SW 1271 (cell line): ENCODE results near the gene RELB.

ENCODE experiments used
- DNase-seq, 2 experiments: peaks; one replicate each; lab custom pipeline; 2025; lab: John Stamatoyannopoulos, UW

Gene RELB

DNA sequence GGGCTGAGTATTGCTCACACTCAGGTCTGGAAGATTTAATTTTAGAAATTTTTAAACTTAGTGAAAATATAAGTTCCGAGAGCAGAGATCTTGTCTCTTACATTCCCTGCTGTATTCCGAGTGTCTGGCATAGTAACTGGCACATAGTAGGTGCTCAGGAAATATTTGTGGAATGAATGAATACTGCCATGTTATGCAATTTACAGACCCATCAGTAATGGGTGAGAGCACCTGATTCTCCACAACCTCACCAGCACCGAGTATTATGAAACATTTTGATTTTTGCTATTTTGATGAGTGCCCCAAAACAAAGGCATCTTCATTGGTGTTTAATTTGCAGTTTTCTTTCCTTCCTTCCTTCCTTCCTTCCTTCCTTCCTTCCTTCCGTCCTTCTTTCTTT lies 21.8 kb downstream of the RELB start:
- DNase-seq: no peak

DNA sequence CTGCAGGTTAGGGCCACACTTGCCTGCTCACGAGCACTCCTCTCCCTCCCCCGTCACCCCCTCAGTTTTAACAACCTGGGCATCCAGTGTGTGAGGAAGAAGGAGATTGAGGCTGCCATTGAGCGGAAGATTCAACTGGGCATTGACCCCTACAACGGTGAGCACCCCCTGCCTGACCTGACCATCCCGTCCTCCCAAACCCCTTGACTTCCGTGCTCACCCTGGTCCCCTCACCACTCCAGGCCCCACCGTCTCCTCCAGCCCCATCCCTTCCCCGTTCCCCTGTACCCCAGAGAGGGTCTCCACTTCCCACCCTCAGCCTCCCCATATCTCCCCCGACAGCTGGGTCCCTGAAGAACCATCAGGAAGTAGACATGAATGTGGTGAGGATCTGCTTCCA lies 24.0 kb downstream of the RELB start:
- DNase-seq: no peak

DNA sequence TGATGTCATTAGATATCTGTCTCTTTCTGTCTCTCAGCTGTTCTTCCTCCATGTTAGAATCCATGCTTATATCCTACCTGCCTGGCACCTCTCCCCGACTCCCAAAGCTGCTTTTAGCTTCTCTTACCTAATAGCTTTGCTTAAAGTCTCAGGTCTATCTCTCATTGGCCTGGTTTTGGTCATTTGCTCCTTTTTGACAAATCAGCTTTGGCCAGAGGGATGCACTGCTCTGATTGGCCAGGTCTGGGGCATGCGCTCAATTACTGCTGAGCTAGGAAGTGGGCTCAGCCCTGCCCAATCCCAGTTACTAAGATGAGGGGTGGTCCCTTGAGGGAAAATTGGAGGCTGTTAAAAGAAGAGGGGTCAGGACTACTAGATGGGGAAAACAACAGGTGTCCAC lies 26.1 kb downstream of the RELB start:
- DNase-seq: no peak

DNA sequence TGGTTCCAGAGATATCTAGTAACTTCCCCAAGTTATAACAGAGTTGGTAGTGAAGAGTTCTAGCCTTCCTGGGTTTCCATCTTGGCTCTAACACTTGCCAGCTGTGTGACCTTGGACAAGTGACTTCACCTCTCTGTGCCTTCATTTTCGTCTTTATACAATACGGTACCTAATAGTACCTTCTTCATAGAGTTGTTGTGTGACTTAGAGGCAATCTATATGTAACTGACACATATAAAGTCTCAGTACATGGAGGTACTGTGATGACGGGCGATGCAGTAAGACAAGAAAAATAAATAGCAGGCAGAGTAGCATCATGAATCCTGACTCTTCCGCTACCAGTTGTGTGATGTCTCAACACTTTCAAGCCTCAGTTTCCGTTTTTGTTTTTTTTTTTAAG lies 29.6 kb downstream of the RELB start:
- no peak for DNase-seq

DNA sequence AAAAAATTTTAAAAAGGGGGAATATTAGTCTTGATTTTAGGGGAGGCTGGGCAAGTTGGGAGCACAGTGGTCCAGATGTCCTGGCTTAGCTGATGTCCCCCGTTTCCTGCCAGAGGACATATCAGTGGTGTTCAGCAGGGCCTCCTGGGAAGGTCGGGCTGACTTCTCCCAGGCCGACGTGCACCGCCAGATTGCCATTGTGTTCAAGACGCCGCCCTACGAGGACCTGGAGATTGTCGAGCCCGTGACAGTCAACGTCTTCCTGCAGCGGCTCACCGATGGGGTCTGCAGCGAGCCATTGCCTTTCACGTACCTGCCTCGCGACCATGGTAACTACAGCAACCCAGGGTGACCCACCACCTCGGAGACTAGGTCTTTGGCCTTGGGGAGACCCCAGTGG lies 31.2 kb downstream of the RELB start:
- DNase-seq: no peak

DNA sequence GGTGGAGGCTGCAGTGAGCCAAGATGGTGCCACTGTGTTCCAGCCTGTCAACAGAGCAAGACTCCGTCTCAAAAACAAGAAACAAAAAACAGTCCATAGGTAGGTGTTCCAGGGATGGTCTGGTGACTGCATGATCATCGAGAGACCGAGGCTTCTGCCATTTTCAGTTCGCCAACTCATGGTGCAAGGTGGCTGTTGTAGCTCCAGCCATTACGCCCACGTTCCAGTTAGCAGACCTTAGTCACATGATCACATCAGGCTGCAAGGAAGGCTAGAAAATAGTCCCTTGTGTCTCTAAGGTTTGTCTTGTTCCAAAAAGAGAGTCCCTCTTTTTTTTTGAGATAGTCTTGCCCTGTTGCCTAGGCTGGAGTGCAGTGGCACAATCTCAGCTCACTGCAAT lies 34.5 kb downstream of the RELB start:
- no peak for DNase-seq

DNA sequence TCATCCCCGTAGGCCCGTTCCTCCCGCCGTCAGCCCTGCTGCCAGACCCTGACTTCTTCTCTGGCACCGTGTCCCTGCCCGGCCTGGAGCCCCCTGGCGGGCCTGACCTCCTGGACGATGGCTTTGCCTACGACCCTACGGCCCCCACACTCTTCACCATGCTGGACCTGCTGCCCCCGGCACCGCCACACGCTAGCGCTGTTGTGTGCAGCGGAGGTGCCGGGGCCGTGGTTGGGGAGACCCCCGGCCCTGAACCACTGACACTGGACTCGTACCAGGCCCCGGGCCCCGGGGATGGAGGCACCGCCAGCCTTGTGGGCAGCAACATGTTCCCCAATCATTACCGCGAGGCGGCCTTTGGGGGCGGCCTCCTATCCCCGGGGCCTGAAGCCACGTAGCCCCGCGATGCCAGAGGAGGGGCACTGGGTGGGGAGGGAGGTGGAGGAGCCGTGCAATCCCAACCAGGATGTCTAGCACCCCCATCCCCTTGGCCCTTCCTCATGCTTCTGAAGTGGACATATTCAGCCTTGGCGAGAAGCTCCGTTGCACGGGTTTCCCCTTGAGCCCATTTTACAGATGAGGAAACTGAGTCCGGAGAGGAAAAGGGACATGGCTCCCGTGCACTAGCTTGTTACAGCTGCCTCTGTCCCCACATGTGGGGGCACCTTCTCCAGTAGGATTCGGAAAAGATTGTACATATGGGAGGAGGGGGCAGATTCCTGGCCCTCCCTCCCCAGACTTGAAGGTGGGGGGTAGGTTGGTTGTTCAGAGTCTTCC lies 36.3 kb downstream of the RELB start:
- DNase-seq: no peak

DNA sequence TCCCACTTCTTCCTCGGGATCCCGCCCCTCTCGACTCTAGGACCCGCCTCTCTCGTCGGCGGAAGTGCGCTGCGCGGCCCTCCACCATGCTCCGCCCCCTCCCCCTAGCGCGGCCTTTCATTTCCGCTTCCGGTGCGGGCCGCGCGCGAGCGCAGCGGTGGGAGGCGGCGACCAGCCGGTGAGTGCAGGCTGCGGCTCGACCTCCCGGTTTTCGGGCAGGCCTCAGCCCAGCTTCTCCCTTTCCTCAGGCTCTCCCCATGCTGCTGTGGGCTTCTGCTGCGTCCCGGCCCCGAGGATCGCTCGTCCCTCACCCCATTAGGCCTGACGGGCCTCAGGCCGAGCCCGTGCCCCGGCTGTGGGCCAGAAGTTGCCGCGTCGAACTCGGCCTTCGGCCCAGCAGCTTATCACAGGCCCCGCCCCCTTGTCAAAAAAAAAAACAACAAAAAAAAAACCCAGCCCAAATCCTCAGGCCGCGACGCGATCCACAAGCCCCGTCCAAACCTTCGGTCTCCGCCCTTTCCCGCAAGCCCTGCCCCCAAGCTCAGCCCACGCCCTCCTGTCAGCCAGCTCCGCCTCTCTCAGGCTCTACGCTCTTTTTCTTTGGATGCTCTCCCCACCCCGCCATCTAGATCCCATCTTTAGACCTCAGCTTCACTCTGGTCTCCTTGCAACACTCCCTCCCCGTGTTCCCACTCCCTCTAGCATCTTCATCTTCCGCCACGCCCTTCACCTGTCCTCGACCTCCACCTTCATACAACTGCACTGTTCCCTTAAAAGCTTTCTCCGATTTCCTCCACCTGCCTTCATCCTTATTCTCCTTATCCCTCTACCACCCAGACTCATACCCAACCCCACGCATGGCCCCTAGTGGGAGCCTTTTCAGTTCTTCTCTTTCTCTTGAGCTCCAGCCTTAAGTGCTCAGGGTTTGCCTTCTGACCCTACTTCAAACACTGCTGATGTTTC lies 37.9 kb downstream of the RELB start, which contains the start of gene CLASRP:
Gene CLASRP (plus strand): TSS at position 115 of the 963 bp plus-strand sequence. CDS start 1,168 bp downstream, outside the sequence.
- peak; percentile 46 to 80 for DNase-seq

DNA sequence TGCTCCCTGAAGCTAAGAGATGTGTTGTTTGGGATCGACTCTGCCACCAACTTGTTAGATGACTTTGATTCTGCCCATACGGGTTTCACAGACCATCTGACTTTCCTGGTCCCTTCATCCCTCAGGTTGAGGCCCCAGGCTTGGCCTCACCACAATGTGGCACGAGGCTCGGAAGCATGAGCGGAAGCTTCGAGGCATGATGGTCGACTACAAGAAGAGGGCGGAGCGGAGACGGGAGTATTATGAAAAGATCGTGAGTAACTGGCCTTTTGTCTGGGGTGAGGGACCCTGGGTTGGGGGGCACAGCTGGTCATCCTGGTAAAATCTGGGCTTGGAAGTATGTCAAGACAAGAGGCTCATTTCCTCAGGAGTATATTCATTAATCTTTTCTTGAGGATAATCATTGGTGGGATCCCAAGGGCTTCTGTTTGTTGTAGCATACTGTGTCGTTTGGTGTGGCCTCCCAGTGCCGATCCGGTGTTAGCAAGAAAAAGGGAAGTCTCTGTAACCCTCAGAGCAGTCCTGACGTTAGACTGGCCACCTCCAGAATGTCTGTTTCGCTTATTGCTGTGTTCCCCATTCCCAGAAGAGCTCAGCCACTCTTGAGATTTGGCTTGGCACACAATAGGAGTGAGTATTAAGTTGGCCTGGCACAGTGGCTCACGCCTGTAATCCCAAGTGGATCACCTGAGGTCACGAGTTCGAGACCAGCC lies 39.0 kb downstream of the RELB start:
- no peak for DNase-seq

DNA sequence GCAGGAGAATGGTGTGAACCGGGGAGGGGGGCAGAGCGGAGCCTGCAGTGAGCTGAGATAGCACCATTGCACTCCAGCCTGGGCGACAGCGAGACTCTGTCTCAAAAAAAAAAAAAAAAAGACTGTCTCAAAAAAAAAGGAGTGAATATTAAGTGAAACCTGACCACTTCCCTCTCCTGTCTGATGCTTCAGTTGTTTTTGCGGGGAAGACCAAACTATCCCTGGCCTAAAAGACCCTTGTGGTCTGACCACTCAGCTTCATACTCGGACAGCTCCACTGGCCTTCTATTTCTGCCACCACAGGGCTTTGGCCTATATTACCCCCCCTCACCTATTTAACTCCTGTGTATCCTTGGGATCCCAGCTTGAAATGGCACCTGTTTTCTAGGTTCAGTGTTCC lies 39.9 kb downstream of the RELB start:
- no peak for DNase-seq

DNA sequence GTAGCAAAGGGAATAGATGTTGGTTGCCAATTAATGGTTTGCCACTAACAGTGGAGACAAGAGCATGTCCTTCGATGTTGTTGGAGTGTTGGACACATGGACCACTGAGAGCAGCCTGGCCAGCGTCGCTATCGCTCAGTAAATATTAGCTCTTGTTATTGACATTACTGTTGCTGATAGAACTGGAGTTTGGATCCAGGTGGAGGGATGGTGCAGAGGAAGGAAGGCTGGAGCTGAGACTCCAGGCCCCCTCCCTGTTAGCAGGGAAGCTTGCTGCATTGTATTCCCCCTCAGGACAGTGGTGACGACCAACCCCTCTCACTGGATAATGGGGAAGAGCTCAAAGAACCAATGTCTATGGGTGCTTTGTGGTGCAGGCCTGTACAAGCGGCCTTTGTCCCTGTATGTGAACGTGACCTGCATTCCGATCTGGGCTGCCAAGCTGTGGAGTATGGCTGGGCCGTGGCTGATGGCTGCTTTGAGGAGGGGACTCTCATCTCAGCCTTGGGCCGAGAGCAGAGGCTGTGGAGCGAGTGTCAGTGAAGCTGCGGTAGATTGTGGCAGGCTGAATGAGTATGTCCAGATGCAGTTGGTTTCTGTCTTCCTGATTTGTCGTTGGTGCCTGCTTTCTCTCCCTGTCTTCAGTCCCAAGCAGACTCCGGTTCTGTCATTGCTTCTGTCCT lies 44.5 kb downstream of the RELB start:
- DNase-seq: no peak

DNA sequence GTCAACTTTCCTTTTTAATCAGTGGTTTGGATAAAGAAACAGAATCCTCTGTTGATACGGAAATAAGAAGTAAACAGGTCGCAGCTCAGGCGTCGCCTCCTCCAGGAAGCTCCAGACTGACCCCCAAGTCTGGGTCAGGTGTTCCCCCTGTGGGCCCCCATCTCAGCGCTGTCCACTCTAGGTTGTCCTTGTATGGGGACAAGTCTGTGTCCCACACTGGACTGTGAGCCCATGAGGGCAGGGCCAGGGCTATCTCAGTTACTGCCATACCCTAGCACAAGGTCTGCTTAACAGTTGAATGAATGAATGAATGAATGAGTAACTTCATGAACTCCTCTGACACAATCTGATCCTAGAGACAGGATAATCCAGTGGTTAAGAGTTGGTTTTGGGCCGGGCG lies 45.1 kb downstream of the RELB start:
- no peak for DNase-seq

DNA sequence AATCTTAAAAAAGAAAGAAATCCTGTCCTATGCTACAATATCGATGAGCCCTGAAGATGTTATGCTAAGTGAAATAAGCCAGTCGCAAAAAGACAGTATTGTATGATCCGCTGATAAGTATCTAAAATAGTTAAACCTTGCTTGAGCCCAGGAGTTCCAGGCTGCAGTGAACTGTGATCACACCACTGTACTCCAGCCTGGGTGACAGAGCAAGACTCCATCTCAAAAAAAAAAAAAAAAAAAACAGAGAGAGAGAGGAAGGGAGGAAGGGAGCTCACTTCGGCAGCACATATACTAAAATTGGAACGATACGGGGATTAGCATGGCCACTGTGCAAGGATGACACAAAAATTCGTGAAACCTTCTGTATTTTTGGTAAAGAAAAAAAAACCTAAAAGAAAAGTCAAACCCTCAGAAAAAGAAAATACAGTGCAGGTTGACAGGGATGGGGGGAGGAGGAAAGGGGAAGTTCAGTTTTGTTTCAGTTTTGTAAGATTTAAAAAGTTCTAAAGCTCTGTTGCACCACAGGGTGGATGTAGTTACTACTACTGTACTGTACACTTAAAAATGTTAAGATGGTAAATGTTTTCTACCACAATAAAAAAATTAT lies 46.0 kb downstream of the RELB start:
- no peak for DNase-seq

DNA sequence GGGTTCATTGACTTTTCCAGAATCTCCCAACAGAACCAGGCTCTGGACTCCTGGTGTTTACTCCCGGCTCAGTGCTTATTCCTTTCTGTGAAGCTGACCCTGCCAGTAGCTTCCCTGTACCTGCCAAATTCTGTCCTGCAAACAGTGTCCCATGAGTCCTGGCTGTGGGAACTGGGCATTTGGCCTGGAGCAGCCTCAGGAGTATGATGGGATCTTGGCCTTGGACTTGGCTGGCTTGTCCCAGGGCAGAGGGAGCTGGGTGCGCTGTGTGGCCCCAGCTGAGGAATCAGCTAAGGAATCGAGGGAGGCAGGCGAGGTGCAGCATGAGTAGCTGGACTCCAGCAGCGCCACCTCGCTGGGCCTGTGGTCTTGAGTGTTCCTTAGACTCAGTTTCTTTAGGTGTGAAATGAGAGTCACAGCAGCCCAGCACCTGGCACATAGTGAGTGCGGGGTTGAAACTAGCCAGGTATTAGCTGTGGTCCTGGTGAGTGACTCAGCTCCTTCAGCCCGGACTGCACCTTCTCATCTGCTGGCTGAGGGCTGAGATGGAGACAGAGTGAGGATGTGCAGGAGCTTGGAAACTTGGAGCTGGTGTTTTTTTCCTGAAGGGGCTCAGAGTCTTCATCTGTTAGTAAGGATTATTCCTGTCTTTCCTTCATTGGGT lies 47.9 kb downstream of the RELB start:
- DNase-seq: no peak

DNA sequence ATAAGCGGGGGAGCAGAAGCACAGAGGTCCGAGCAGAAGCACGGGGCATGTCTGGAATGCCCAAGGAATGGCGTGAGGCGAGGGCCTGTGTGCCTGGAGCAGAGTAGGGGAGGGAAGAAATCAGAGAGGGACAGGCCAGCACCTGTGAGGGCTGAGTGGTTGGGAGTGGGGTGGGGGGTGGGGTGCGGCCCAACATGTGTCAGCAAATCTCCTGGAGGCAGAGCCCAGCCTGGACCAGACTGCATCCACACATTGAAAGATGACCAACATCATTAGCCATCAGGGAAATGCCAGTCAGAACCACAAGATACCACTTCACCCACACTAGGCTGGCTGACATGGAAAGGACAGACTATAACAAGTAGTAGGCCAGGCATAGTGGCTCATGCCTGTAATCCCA lies 48.8 kb downstream of the RELB start:
- DNase-seq: no peak

DNA sequence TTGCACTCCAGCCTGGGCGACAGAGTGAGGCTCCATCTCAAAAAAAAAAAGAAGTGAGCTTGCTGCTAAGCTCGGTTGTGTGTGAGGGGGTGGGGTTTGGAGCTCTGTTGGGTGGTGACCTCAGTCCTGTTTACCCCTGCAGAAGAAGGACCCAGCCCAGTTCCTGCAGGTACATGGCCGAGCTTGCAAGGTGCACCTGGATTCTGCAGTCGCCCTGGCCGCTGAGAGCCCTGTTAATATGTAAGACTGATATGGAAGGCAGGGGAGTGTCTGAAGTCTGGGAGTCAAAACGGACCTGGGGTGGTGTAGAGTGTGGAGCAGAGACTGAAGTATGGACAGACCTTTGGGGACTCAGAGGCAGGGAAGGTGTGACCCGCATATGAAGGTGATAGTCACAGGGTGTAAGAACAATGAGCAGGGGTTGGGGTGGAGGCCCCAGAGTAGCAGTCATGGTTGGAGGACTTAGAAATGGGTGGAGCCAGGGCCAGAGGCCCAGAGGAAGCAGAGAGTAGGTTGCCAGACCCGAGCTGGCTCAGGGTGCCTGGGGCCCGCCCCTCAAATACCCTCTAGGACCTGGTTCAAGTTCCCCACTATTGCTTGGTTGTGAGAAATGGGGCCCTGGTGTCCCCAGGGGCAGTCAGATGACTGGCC lies 50.8 kb downstream of the RELB start:
- DNase-seq: no peak

DNA sequence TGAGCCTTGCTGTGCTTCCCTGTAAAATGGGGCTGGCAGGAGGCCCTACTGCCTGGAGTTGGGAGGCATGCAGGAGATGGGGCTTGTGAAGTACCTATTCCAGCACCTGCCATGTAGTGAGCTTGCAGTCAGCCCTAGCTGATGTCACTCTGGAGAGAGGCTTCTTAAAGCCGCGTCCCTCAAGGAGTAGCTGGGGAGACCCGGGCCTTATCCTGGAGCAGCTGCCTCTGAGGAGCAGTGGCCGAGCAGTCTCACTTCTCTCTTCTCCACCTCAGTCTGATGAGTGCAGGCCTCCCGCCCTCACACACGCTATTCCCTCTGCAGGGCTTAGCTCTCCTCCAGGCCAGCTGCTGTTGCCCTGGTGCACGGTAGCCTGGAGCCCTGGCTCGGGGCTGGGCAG lies 55.6 kb downstream of the RELB start:
- no peak for DNase-seq

DNA sequence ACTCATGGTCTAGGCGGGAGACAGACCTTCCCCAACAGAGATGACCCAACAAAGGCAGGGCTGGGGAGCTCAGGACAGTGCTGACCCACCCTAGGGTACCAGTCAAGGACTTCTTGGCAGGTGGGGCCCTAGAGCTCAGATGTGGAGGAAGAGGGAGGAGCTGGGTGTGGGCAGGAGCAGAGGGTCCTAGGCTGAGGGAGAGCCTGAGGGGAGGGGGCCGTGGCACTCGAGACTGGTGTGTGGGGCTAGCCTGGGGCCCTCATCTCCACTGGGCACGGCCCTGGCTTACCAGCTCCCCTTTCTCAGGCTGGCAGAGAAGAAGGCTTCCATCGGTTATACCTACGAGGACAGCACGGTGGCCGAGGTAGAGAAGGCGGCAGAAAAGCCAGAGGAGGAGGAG lies 56.2 kb downstream of the RELB start:
- no peak for DNase-seq

DNA sequence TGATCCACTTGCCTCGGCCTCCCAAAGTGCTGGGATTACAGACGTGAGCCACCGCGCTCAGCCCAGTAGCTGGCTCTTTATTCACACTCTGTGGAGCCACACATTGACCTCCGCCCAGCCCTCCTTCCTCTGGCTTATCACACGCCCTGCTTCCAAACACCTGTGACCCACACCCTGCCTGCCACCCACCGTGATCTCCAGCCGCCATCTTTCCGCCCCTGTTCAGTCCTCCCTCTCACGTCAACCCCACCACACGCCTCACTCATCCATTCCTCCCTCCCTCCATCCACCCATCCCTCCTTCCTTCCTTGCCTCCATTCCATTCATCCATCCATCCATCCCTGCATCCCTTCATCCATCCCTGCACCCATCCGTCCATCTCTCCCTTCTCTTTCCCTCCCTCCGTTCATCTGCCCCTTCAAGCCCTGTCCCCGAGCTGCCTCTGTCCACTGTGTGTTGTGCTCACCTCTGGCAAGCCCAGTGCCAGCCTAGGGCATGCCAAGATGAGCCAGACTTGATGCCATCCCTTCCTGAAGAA lies 57.4 kb downstream of the RELB start:
- DNase-seq: no peak
